IMR-90 (cell line): ENCODE measurements around the gene USP35. TPM values are rescaled to one million over a fixed set of nuclear protein-coding genes. Genes with fewer than 3 reads are reported as not detected.

Experiments used
- ATAC-seq: fragments of 200-7000 bp; cut with Tn5 transposase; 2 replicates; pipeline ENCODE4 v1.9.1; 2020; ENCODE audit warnings: low read depth, mild to moderate bottlenecking, moderate library complexity
- BruUV-seq: library from RNA; stranded (reverse); fragments of 400-500 nt; replicated peaks from 2 replicates; lab custom pipeline; 2021; lab: Mats Ljungman, UMichigan
- CTCF ChIA-PET: fragments of 300-600 bp; formaldehyde crosslinking; extraction: SDS; loops from one replicate; lab custom pipeline; 2021; ENCODE audit warnings: antibody characterized with exemption; lab: Yijun Ruan, JAX
- POLR2A ChIA-PET: fragments of 300-600 bp; sonication (Branson Sonifier 250); formaldehyde crosslinking; loops from one replicate; lab custom pipeline; 2022; ENCODE audit warnings: antibody characterized with exemption; ENCODE audit not compliant: unreplicated experiment; lab: Charles Lee
- DNase-seq: peaks from one replicate; pipeline ENCODE4 v3.0.0; 2013
- H2AFZ ChIP-seq: replicated peaks from 2 replicates; pipeline ENCODE3; 2013; ENCODE audit warnings: low read length, mild to moderate bottlenecking; ENCODE audit not compliant: poor library complexity
- H2AK5ac ChIP-seq: 2 replicates; pipeline ENCODE4 v1.6.1; 2013; ENCODE audit warnings: low read depth, low read length, inconsistent platforms
- H2AK9ac ChIP-seq: replicated peaks from 2 replicates; pipeline ENCODE3; 2013; ENCODE audit warnings: mild to moderate bottlenecking, low read depth, low read length, moderate library complexity; ENCODE audit not compliant: poor library complexity
- H2BK120ac ChIP-seq: 2 replicates; pipeline ENCODE4 v1.6.1; 2013; ENCODE audit warnings: low read depth, low read length, inconsistent platforms
- H2BK15ac ChIP-seq: 3 replicates; pipeline ENCODE4 v1.6.1; 2013; ENCODE audit warnings: low read depth, low read length, inconsistent platforms
- H2BK20ac ChIP-seq: 2 replicates; pipeline ENCODE4 v1.6.1; 2013; ENCODE audit warnings: low read depth, mild to moderate bottlenecking, inconsistent platforms, low read length, moderate library complexity
- H2BK5ac ChIP-seq: 2 replicates; pipeline ENCODE4 v1.6.1; 2013; ENCODE audit warnings: mild to moderate bottlenecking, low read depth, low read length, inconsistent platforms; ENCODE audit not compliant: poor library complexity, severe bottlenecking
- H3K14ac ChIP-seq: replicated peaks from 2 replicates; pipeline ENCODE4 v1.6.1; 2013; ENCODE audit warnings: low read depth, low read length, inconsistent platforms
- H3K18ac ChIP-seq: 2 replicates; pipeline ENCODE4 v1.6.1; 2013; ENCODE audit warnings: low read depth, low read length, control low read depth
- H3K23ac ChIP-seq: 2 replicates; pipeline ENCODE4 v1.6.1; 2013; ENCODE audit warnings: low read depth, low read length, inconsistent platforms
- H3K27ac ChIP-seq: 2 replicates; pipeline ENCODE4 v1.5.1; 2013; ENCODE audit warnings: mild to moderate bottlenecking, control low read depth, low read length; ENCODE audit not compliant: insufficient read depth
- H3K27me3 ChIP-seq: 2 replicates; pipeline ENCODE4 v1.6.1; 2013; ENCODE audit warnings: low read length; ENCODE audit not compliant: control insufficient read depth, insufficient read depth
- H3K36me3 ChIP-seq: 2 replicates; pipeline ENCODE4 v1.6.1; 2013; ENCODE audit warnings: low read length, mixed read lengths; ENCODE audit not compliant: control insufficient read depth, insufficient read depth
- H3K4ac ChIP-seq: 2 replicates; pipeline ENCODE4 v1.6.1; 2013; ENCODE audit warnings: low read depth, low read length, inconsistent platforms
- H3K4me1 ChIP-seq: 2 replicates; pipeline ENCODE4 v1.6.1; 2013; ENCODE audit warnings: low read length, mixed read lengths; ENCODE audit not compliant: control insufficient read depth, insufficient read depth
- H3K4me2 ChIP-seq: 2 replicates; pipeline ENCODE4 v1.6.1; 2013; ENCODE audit warnings: low read depth, mild to moderate bottlenecking, control low read depth, low read length, moderate library complexity
- H3K4me3 ChIP-seq: 2 replicates; pipeline ENCODE4 v1.5.1; 2013; ENCODE audit warnings: low read depth, mild to moderate bottlenecking, control low read depth, low read length, moderate library complexity; ENCODE audit not compliant: insufficient read depth
- H3K56ac ChIP-seq: 2 replicates; pipeline ENCODE4 v1.6.1; 2013; ENCODE audit warnings: low read length, inconsistent platforms; ENCODE audit not compliant: insufficient read depth; ENCODE audit errors: extremely low read depth
- H3K79me1 ChIP-seq, 2 experiments: 2 replicates each; pipeline ENCODE4 v1.6.1; 2013; ENCODE audit warnings: low read length in 2 of 2, inconsistent platforms in 1 of 2, low read depth in 1 of 2
- H3K9ac ChIP-seq: 2 replicates; pipeline ENCODE4 v1.6.1; 2013; ENCODE audit warnings: low read depth, low read length, control low read depth
- H3K9me1 ChIP-seq: 2 replicates; pipeline ENCODE4 v1.6.1; 2013; ENCODE audit warnings: low read length, inconsistent platforms; ENCODE audit not compliant: insufficient read depth
- H3K9me3 ChIP-seq: 2 replicates; pipeline ENCODE4 v1.6.1; 2013; ENCODE audit warnings: low read length; ENCODE audit not compliant: control insufficient read depth, insufficient read depth
- H4K20me1 ChIP-seq: 2 replicates; pipeline ENCODE4 v1.6.1; 2013; ENCODE audit warnings: low read length, inconsistent platforms; ENCODE audit not compliant: insufficient read depth
- H4K5ac ChIP-seq: 2 replicates; pipeline ENCODE4 v1.6.1; 2013; ENCODE audit warnings: mild to moderate bottlenecking, low read depth, low read length, control low read depth
- H4K8ac ChIP-seq, 2 experiments: 2 replicates each; pipeline ENCODE4 v1.6.1; 2013; ENCODE audit warnings: low read depth in 2 of 2, low read length in 2 of 2, control low read depth in 1 of 2, inconsistent platforms in 1 of 2
- H4K91ac ChIP-seq: 2 replicates; pipeline ENCODE4 v1.6.1; 2013; ENCODE audit warnings: low read depth, low read length, inconsistent platforms; ENCODE audit not compliant: insufficient read depth
- CEBPB ChIP-seq: IDR thresholded peaks from 2 replicates; pipeline ENCODE4 v1.6.1; 2012; ENCODE audit warnings: low read depth, low read length, improper control_type of control experiment
- CHD1 ChIP-seq: IDR thresholded peaks from 2 replicates; pipeline ENCODE4 v1.6.1; 2012; ENCODE audit warnings: low read depth, low read length, improper control_type of control experiment
- FOS ChIP-seq: fragments of 150-350 bp; IDR thresholded peaks from 2 replicates; pipeline ENCODE4 v1.6.1; 2016; ENCODE audit warnings: low read depth, low read length
- MAFK ChIP-seq: IDR thresholded peaks from 2 replicates; pipeline ENCODE4 v1.6.1; 2012; ENCODE audit warnings: low read depth, low read length, improper control_type of control experiment
- MAZ ChIP-seq: IDR thresholded peaks from 2 replicates; pipeline ENCODE4 v1.6.1; 2012; ENCODE audit warnings: low read depth, mild to moderate bottlenecking, low read length, improper control_type of control experiment, moderate library complexity, borderline replicate concordance
- MXI1 ChIP-seq: IDR thresholded peaks from 2 replicates; pipeline ENCODE4 v1.6.1; 2012; ENCODE audit warnings: low read depth, mild to moderate bottlenecking, low read length, moderate library complexity, borderline replicate concordance
- NFE2L2 ChIP-seq: fragments of 150-350 bp; IDR thresholded peaks from 2 replicates; pipeline ENCODE4 v1.6.1; 2016; ENCODE audit warnings: low read depth, mild to moderate bottlenecking, low read length
- POLR2A ChIP-seq: IDR thresholded peaks from 2 replicates; pipeline ENCODE4 v1.6.1; 2012; ENCODE audit warnings: mild to moderate bottlenecking, low read depth, low read length
- RFX5 ChIP-seq: IDR thresholded peaks from 2 replicates; pipeline ENCODE4 v1.8.0; 2012; ENCODE audit warnings: low read depth, mild to moderate bottlenecking, low read length, moderate library complexity
- SMC3 ChIP-seq: fragments of 150-350 bp; IDR thresholded peaks from 2 replicates; pipeline ENCODE4 v1.6.1; 2016; ENCODE audit warnings: low read depth, mild to moderate bottlenecking, antibody characterized with exemption, low read length, moderate library complexity
- USF2 ChIP-seq: fragments of 150-350 bp; IDR thresholded peaks from 2 replicates; pipeline ENCODE4 v1.6.1; 2017; ENCODE audit warnings: mild to moderate bottlenecking, antibody characterized with exemption, low read length, low read depth
- WGBS, 2 experiments: methylation state at CpG; one replicate each; pipeline versions ENCODE4 v1.1.5 to v1.1.7; 2013; ENCODE audit warnings: missing lambda C conversion rate in 2 of 2; ENCODE audit not compliant: insufficient read length in 1 of 2; ENCODE audit errors: extremely low coverage in 2 of 2; 5-methylcytosine and 5-hydroxymethylcytosine counted together
- dilution Hi-C: fragments of 300-500 bp; cut with HindIII; formaldehyde crosslinking; loops from one replicate; pipeline ENCODE4 v1.14.3; 2018; ENCODE audit warnings: low sequenced_read_pairs; ENCODE audit not compliant: unreplicated experiment
- in situ Hi-C: fragments of 300-500 bp; cut with MboI; formaldehyde crosslinking; loops from 3 replicates; pipeline ENCODE4 v1.14.3; 2019; ENCODE audit warnings: low sequenced_read_pairs, inconsistent platforms, mixed read lengths
- intact Hi-C: fragments of 100-400 bp; cut with micrococcal nuclease; formaldehyde crosslinking; loops from 2 replicates; pipeline ENCODE4 v1.10.0; 2022
- polyA plus RNA-seq, 3 experiments: library from polyadenylated mRNA; depleted of rRNA; stranded (reverse); fragments of >200 nt; gene quantifications; 2 replicates each; pipeline ENCODE4 v1.2.3, GENCODE V29; 2012; ENCODE audit warnings: low replicate concordance in 1 of 3
- total RNA-seq: library from RNA; depleted of rRNA; stranded (reverse); fragments of >200 nt; gene quantifications from 2 replicates; pipeline ENCODE4 v1.2.3, GENCODE V29; 2012
- TF ChIP-seq, protein P1 (sequence below): fragments of 150-350 bp; IDR thresholded peaks from 2 replicates; pipeline ENCODE4 v1.6.1; 2016; ENCODE audit warnings: low read depth, mild to moderate bottlenecking, low read length, moderate library complexity, borderline replicate concordance

Gene USP35
- total and polyA plus RNA-seq, 2 of the 4 experiments (the other 2 are of a cell fraction) = 2.7 to 11.3 TPM

DNA sequence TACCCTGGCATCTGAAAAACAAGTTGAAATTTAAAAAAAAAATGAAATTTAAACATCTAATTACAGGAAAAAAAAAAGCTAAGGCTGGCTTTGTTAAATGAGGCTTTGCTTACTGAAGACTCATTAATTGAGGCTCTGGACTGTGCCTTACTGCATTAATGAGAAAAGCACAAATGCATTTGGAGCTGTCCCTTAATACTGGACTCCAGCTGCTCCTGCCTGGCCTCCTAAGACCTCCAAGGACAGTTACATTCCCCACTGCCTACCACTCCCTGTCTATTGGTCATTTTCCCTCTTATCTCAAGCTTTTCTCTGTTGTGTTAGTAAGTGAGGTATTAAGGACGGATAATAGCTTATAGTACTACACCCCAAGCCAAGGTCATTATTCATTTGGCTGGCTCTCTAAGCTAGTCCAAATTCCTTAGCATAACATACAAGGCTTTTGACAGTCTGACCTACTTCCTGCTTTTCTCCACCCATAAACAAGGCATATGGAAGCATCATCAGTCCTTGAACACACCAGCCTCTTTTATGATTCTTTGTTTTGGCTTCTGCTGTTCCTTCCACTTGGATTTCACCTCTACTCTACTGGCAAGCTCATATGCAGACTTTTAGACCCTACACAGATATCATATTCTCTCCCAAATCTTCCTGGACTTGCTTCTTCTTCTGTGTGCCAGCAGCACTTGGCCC, 62.5 kb downstream of the USP35 start:
- DNase-seq = peak; percentile 46
- H3K27ac ChIP-seq = no peak overlapping the region

More for the DNA sequence above, 62.5 kb downstream of the USP35 start:
- peak; percentile 80 for ATAC-seq
- no peak overlapping the region for H4K8ac ChIP-seq
- no peak overlapping the region for H2BK5ac ChIP-seq
- no peak overlapping the region for H2BK120ac ChIP-seq
- no peak overlapping the region for H2AK5ac ChIP-seq
- POLR2A ChIA-PET = no interaction called here
- CTCF ChIA-PET = interaction anchor here (0.5 kb wide), 1 partner anchor 247 kb away, joined by 7 read pairs; no protein-coding TSS in a partner anchor
- H3K4me3 ChIP-seq = no peak overlapping the region
- H3K79me1 ChIP-seq = peaks cover 5 to 8% of the 10 kb centered on the region in 2 experiments; a peak in 2 of 4 replicates
- no CpG with 5 or more reads among the region's 1 CpG for whole genome bisulfite sequencing, 2 experiments
- no peaks in the 10 kb centered on the region; the same call in 1 of the 2 replicates for H4K20me1 ChIP-seq
- TF ChIP-seq FOS = no peak
- TF ChIP-seq USF2 = no peak
- TF ChIP-seq SMC3 = no peak
- TF ChIP-seq CEBPB = no peak
- TF ChIP-seq, protein P1, sequence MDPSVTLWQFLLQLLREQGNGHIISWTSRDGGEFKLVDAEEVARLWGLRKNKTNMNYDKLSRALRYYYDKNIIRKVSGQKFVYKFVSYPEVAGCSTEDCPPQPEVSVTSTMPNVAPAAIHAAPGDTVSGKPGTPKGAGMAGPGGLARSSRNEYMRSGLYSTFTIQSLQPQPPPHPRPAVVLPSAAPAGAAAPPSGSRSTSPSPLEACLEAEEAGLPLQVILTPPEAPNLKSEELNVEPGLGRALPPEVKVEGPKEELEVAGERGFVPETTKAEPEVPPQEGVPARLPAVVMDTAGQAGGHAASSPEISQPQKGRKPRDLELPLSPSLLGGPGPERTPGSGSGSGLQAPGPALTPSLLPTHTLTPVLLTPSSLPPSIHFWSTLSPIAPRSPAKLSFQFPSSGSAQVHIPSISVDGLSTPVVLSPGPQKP = no peak
- TF ChIP-seq NFE2L2 = no peak
- no peak for TF ChIP-seq MAZ
- TF ChIP-seq RFX5 = no peak
- no peak for TF ChIP-seq CHD1
- TF ChIP-seq MXI1 = no peak
- no peak for TF ChIP-seq POLR2A
- TF ChIP-seq MAFK = no peak
- no TSS peak for BruUV-seq
- in situ Hi-C loops = no loop called here
- no peak overlapping the region for H2AK9ac ChIP-seq
- H2BK20ac ChIP-seq = no peak overlapping the region
- H3K14ac ChIP-seq = no peak overlapping the region
- no peak overlapping the region for H3K9ac ChIP-seq
- no peaks in the 10 kb centered on the region; the same call in 1 of the 2 replicates for H3K4me1 ChIP-seq
- H3K27me3 ChIP-seq = no peaks in the 10 kb centered on the region
- H3K4me2 ChIP-seq = no peak overlapping the region
- H4K91ac ChIP-seq = no peak overlapping the region
- no peak overlapping the region for H3K4ac ChIP-seq
- H3K36me3 ChIP-seq = peaks cover 5% of the 10 kb centered on the region; the same call in 1 of the 2 replicates
- intact Hi-C loops = no loop called here
- peaks cover 7% of the 10 kb centered on the region; the same call in 1 of the 2 replicates for H3K9me1 ChIP-seq
- H3K23ac ChIP-seq = no peak overlapping the region
- H3K18ac ChIP-seq = no peak overlapping the region
- dilution Hi-C loops = no loop called here
- no peaks in the 10 kb centered on the region for H3K9me3 ChIP-seq
- H3K56ac ChIP-seq = no peak overlapping the region
- no peak overlapping the region for H2BK15ac ChIP-seq
- H2AFZ ChIP-seq = no peak overlapping the region
- no peak overlapping the region for H4K5ac ChIP-seq
